A549 (cell line): ENCODE results near the gene ANTXR1. TPM values are rescaled to one million over a fixed set of nuclear protein-coding genes. Genes with fewer than 3 reads are reported as not detected.

ENCODE experiments used
- ATAC-seq, 2 experiments: fragments of 200-7000 bp in 1 of 2; fragments of >200 bp in 1 of 2; cut with Nextera tagmentation in 1 of 2; cut with Tn5 transposase in 1 of 2; 3 replicates each; pipeline versions ENCODE4 v1.8.0 to v1.9.1; 2018 to 2020; ENCODE audit warnings: mild to moderate bottlenecking in 1 of 2, moderate library complexity in 1 of 2
- CTCF ChIA-PET: fragments of 300-600 bp; sonication (Branson Sonifier 250); formaldehyde crosslinking; extraction: SDS; loops from one replicate; lab custom pipeline; 2021; ENCODE audit warnings: antibody characterized with exemption, inconsistent platforms; lab: Yijun Ruan, JAX
- POLR2A ChIA-PET: fragments of 350-600 bp; formaldehyde crosslinking; extraction: SDS; loops from one replicate; lab custom pipeline; 2021; ENCODE audit warnings: antibody characterized with exemption, inconsistent platforms; lab: Yijun Ruan, JAX
- DNase-seq, 2 experiments: peaks; one replicate each; pipeline versions ENCODE4 v3.0.0 to v3.0.0-alpha.2; 2011 to 2016; ENCODE audit warnings: low read depth in 1 of 2, low spot score in 1 of 2
- FAIRE-seq: peaks from 2 replicates; lab custom pipeline; 2011; peaks lifted over from hg19 to GRCh38; lab: Jason Lieb, UNC
- H3K27ac ChIP-seq, 2 experiments: fragments of >200 bp; sonication (Bioruptor Twin); formaldehyde crosslinking; 3 replicates each; pipeline ENCODE4 v1.5.1; 2016 to 2017
- H3K4me1 ChIP-seq: fragments of >200 bp; sonication (Bioruptor Twin); formaldehyde crosslinking; 3 replicates; pipeline ENCODE4 v1.6.1; 2016
- H3K4me2 ChIP-seq: fragments of >200 bp; sonication (Bioruptor Twin); formaldehyde crosslinking; 3 replicates; pipeline ENCODE4 v1.6.1; 2016
- H3K4me3 ChIP-seq: fragments of >200 bp; sonication (Bioruptor Twin); formaldehyde crosslinking; 3 replicates; pipeline ENCODE4 v1.5.1; 2016
- H3K9me3 ChIP-seq: fragments of >200 bp; sonication (Bioruptor Twin); formaldehyde crosslinking; 3 replicates; pipeline ENCODE4 v1.6.1; 2016
- BHLHE40 ChIP-seq: IDR thresholded peaks from 2 replicates; pipeline ENCODE4 v1.6.1; 2012; ENCODE audit warnings: low read depth, low read length, inconsistent platforms
- CBX2 ChIP-seq: fragments of 200-600 bp; sonication (generic); IDR thresholded peaks from 2 replicates; pipeline ENCODE4 v1.6.1; 2016; ENCODE audit warnings: low read depth, mild to moderate bottlenecking, borderline replicate concordance
- CHD4 ChIP-seq: fragments of 200-600 bp; sonication (generic); IDR thresholded peaks from 2 replicates; pipeline ENCODE4 v1.6.1; 2016; ENCODE audit warnings: antibody characterized with exemption, mild to moderate bottlenecking, borderline replicate concordance
- CTCF ChIP-seq: fragments of >200 bp; sonication (Bioruptor Twin); formaldehyde crosslinking; IDR thresholded peaks from 3 replicates; pipeline ENCODE4 v1.5.1; 2016
- E2F6 ChIP-seq: IDR thresholded peaks from 2 replicates; pipeline ENCODE4 v1.6.1; 2012; ENCODE audit warnings: low read depth, borderline replicate concordance
- EHF ChIP-seq: fragments of 250-450 bp; sonication (Bioruptor Pico); IDR thresholded peaks from 2 replicates; pipeline ENCODE4 v1.5.0; 2020; ENCODE audit warnings: mild to moderate bottlenecking
- ELK1 ChIP-seq: fragments of 150-350 bp; IDR thresholded peaks from 2 replicates; pipeline ENCODE4 v1.6.1; 2014; ENCODE audit warnings: low read depth, mild to moderate bottlenecking, low read length
- ESRRA ChIP-seq: fragments of 150-350 bp; IDR thresholded peaks from 2 replicates; pipeline ENCODE4 v1.6.1; 2014; ENCODE audit warnings: mild to moderate bottlenecking, low read length, borderline replicate concordance
- FOSB ChIP-seq: fragments of 250-450 bp; sonication (Bioruptor Pico); IDR thresholded peaks from 2 replicates; pipeline ENCODE4 v1.5.0; 2020; ENCODE audit warnings: mild to moderate bottlenecking, moderate library complexity
- FOSL2 ChIP-seq, 2 experiments: fragments of 450-650 bp in 1 of 2; fragments of >200 bp in 1 of 2; sonication (Bioruptor Twin) in 1 of 2; formaldehyde crosslinking; IDR thresholded peaks; 2 replicates each; pipeline versions ENCODE4 v1.5.0 to v1.6.1; 2016 to 2020; ENCODE audit warnings: mild to moderate bottlenecking in 1 of 2, moderate library complexity in 1 of 2
- FOXS1 ChIP-seq: fragments of 250-450 bp; sonication (Bioruptor Pico); IDR thresholded peaks from 2 replicates; pipeline ENCODE4 v1.5.0; 2020; ENCODE audit warnings: mild to moderate bottlenecking, moderate library complexity
- HDAC2 ChIP-seq: fragments of 200-600 bp; sonication (generic); IDR thresholded peaks from 2 replicates; pipeline ENCODE4 v1.6.1; 2016
- HEYL ChIP-seq: fragments of 250-450 bp; sonication (Bioruptor Pico); IDR thresholded peaks from 2 replicates; pipeline ENCODE4 v1.8.0; 2021; ENCODE audit warnings: mild to moderate bottlenecking, moderate library complexity
- HOXA7 ChIP-seq: fragments of 250-450 bp; sonication (Bioruptor Pico); IDR thresholded peaks from 2 replicates; pipeline ENCODE4 v1.5.0; 2020; ENCODE audit warnings: mild to moderate bottlenecking, moderate library complexity
- HOXB5 ChIP-seq: fragments of 250-450 bp; sonication (Bioruptor Pico); IDR thresholded peaks from 2 replicates; pipeline ENCODE4 v1.5.0; 2020; ENCODE audit warnings: mild to moderate bottlenecking, moderate library complexity
- KDM1A ChIP-seq: fragments of 200-600 bp; sonication (generic); IDR thresholded peaks from 2 replicates; pipeline ENCODE4 v1.6.1; 2016; ENCODE audit warnings: low read depth, mild to moderate bottlenecking
- MAZ ChIP-seq: fragments of 150-350 bp; IDR thresholded peaks from 2 replicates; pipeline ENCODE4 v1.6.1; 2014; ENCODE audit warnings: antibody characterized with exemption, low read depth, low read length, borderline replicate concordance
- NR3C1 ChIP-seq: fragments of >200 bp; sonication (Bioruptor Twin); formaldehyde crosslinking; IDR thresholded peaks from 3 replicates; pipeline ENCODE4 v1.6.1; 2017
- PHF8 ChIP-seq: fragments of 200-600 bp; sonication (generic); IDR thresholded peaks from 2 replicates; pipeline ENCODE4 v1.6.1; 2016; ENCODE audit warnings: low read depth, mild to moderate bottlenecking, antibody characterized with exemption, moderate library complexity, borderline replicate concordance
- POLR2A ChIP-seq: IDR thresholded peaks from 2 replicates; pipeline ENCODE4 v1.6.1; 2012; ENCODE audit warnings: mild to moderate bottlenecking, low read length
- POLR2AphosphoS2 ChIP-seq: conservative IDR thresholded peaks from 2 replicates; pipeline ENCODE4 v1.6.1; 2012; ENCODE audit warnings: low read length, improper control_type of control experiment, inconsistent platforms
- RFX5 ChIP-seq: fragments of 450-650 bp; IDR thresholded peaks from 2 replicates; pipeline ENCODE4 v1.7.1; 2014; ENCODE audit warnings: antibody characterized with exemption, mild to moderate bottlenecking, moderate library complexity
- RNF2 ChIP-seq: fragments of 200-600 bp; sonication (generic); IDR thresholded peaks from 2 replicates; pipeline ENCODE4 v1.6.1; 2016; ENCODE audit warnings: low read depth, mild to moderate bottlenecking, antibody characterized with exemption, moderate library complexity, borderline replicate concordance
- SREBF2 ChIP-seq: fragments of 450-650 bp; IDR thresholded peaks from 2 replicates; pipeline ENCODE4 v1.6.1; 2014; ENCODE audit warnings: mild to moderate bottlenecking, moderate library complexity
- TFCP2L1 ChIP-seq: fragments of 250-450 bp; sonication (Bioruptor Pico); IDR thresholded peaks from 2 replicates; pipeline ENCODE4 v1.5.0; 2021; ENCODE audit warnings: mild to moderate bottlenecking
- TP53 ChIP-seq: fragments of 250-450 bp; sonication (Bioruptor Pico); IDR thresholded peaks from 2 replicates; pipeline ENCODE4 v1.5.0; 2021; ENCODE audit warnings: mild to moderate bottlenecking, moderate library complexity
- USF2 ChIP-seq: fragments of 450-650 bp; IDR thresholded peaks from 2 replicates; pipeline ENCODE4 v1.6.1; 2014; ENCODE audit warnings: antibody characterized with exemption
- ZC3H11A ChIP-seq: fragments of 450-650 bp; IDR thresholded peaks from 2 replicates; pipeline ENCODE4 v1.6.1; 2014; ENCODE audit warnings: antibody characterized with exemption, mild to moderate bottlenecking
- ZSCAN20 ChIP-seq: fragments of 250-450 bp; sonication (Bioruptor Pico); IDR thresholded peaks from 2 replicates; pipeline ENCODE4 v1.8.0; 2022; ENCODE audit warnings: mild to moderate bottlenecking, moderate library complexity
- WGBS: methylation state at CpG from one replicate; pipeline ENCODE4 v1.1.6; 2017; ENCODE audit errors: missing lambda C conversion rate; 5-methylcytosine and 5-hydroxymethylcytosine counted together
- polyA plus RNA-seq, 4 experiments: library from polyadenylated mRNA; depleted of rRNA in 3 of 4; stranded (reverse); fragments of >200 nt; fragmentation: RNase III in 1 of 4; extraction: RNeasy Plus Mini Kit Qiagen cat#74134 plus additional on column Dnase treatment in 1 of 4; gene quantifications; 2 replicates in 3 of 4; 3 replicates in 1 of 4; pipeline ENCODE4 v1.2.3, GENCODE V29; 2011 to 2017

The ANTXR1 gene
- polyA plus RNA-seq, 2 of the 4 experiments (the other 2 are of a cell fraction), result 161 to 194 TPM

- FAIRE-seq (no peak), DNase-seq (no peak), ATAC-seq (no peak)
- Histone ChIP-seq H3K4me3 (no peak overlapping the region), H3K4me2 (no peak overlapping the region), H3K9me3 (no peaks in the 10 kb centered on the region), H3K27ac (no peak overlapping the region), H3K4me1 (no peaks in the 10 kb centered on the region)
- ChIA-PET CTCF (interaction anchor here (0.6 to 3.5 kb wide), 9 partner anchors 8 to 245 kb away, joined by 3 to 13 read pairs (median 5); no protein-coding TSS in a partner anchor), POLR2A (interaction anchor here (1.1 kb wide), 1 partner anchor 53 kb away, joined by 10 read pairs; no protein-coding TSS in a partner anchor)
- TF ChIP-seq ESRRA (no peak), FOSL2 (IDR thresholded peaks at IDR 0.05) (no peak), FOSL2 (CRISPR knock-in tag; IDR thresholded peaks at IDR 0.05) (no peak), ELK1 (no peak), BHLHE40 (no peak), FOSB (no peak), NR3C1 (no peak), RFX5 (no peak), ZSCAN20 (CRISPR knock-in tag) (no peak), HOXA7 (no peak), TP53 (no peak), HOXB5 (CRISPR knock-in tag) (no peak), E2F6 (no peak), PHF8 (no peak), EHF (CRISPR knock-in tag) (no peak)
- 96% methylated on average over 4 of the region's 4 CpGs for WGBS
These were observed 175.4 kb downstream of the ANTXR1 start for GRCh38 chr2:69188182-69188900.

- Histone ChIP-seq H3K9me3 (no peaks in the 10 kb centered on the region), H3K4me1 (no peaks in the 10 kb centered on the region; the same call in 2 of the 3 replicates), H3K4me2 (no peak overlapping the region), H3K4me3 (no peak overlapping the region), H3K27ac (no peak overlapping the region)
- WGBS, result 58% methylated on average over 3 of the region's 3 CpGs
- TF ChIP-seq EHF (CRISPR knock-in tag) (no peak), HEYL (no peak), E2F6 (no peak), USF2 (no peak), KDM1A (no peak), ZC3H11A (no peak), RFX5 (no peak), FOXS1 (CRISPR knock-in tag) (no peak), POLR2AphosphoS2 (no peak), CBX2 (no peak), RNF2 (no peak), MAZ (no peak), CHD4 (no peak), TFCP2L1 (CRISPR knock-in tag) (no peak), HDAC2 (no peak), SREBF2 (no peak), POLR2A (no peak), CTCF (no peak)
- ATAC-seq (no peak), DNase-seq (no peak), FAIRE-seq (no peak)
- CTCF ChIA-PET, result interaction anchor here (2.8 kb wide), 1 partner anchor 10 kb away, joined by 12 read pairs; no protein-coding TSS in a partner anchor
- POLR2A ChIA-PET, result no interaction called here
These were observed 177.9 kb downstream of the ANTXR1 start for GRCh38 chr2:69190743-69191404.
